ENCODE data around the gene POMGNT1.

DNA sequence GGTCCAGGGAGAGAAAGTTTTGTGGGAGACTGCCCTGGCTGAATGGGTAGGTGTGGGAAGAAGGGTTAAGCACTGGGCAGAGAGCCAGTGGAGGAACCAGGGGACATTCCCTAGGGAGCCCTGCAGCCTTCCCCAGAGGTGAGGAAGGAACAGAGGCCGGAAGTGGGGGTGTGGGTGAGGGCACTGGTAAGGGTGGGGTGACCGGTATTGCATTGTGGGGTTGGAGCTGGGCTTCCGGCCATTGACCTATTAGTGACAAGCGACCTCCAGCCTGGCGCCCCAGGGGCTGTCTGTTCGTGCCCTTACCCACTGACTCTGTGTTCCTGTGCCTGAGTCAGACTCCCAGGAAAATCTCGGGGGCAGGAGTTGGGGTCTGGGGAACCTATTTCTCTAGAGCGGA is 26.9 kb downstream of the POMGNT1 start:
- TF ChIP-seq MYC (IDR thresholded peaks at IDR 0.05; ENCODE audit: low read depth, low read length) (no peak), POLR2A (IDR thresholded peaks at IDR 0.05; ENCODE audit: extremely low read depth, insufficient read length) (no peak)
- TF ChIP-seq, protein P1, sequence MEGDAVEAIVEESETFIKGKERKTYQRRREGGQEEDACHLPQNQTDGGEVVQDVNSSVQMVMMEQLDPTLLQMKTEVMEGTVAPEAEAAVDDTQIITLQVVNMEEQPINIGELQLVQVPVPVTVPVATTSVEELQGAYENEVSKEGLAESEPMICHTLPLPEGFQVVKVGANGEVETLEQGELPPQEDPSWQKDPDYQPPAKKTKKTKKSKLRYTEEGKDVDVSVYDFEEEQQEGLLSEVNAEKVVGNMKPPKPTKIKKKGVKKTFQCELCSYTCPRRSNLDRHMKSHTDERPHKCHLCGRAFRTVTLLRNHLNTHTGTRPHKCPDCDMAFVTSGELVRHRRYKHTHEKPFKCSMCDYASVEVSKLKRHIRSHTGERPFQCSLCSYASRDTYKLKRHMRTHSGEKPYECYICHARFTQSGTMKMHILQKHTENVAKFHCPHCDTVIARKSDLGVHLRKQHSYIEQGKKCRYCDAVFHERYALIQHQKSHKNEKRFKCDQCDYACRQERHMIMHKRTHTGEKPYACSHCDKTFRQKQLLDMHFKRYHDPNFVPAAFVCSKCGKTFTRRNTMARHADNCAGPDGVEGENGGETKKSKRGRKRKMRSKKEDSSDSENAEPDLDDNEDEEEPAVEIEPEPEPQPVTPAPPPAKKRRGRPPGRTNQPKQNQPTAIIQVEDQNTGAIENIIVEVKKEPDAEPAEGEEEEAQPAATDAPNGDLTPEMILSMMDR (IDR thresholded peaks at IDR 0.05; ENCODE audit: low read depth, low read length) = no peak
- TF ChIP-seq, protein P2, sequence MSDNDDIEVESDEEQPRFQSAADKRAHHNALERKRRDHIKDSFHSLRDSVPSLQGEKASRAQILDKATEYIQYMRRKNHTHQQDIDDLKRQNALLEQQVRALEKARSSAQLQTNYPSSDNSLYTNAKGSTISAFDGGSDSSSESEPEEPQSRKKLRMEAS (IDR thresholded peaks at IDR 0.05; ENCODE audit: low read depth, low read length) = no peak
